Activated naive CD8-positive, alpha-beta T cell treated with anti-CD3 and anti-CD28 coated beads, Interleukin-2, amount 10 ng/mL, durations not matched to agents 7 days and 5 days (primary cell): ENCODE measurements around the gene SAXO1. TPM values are rescaled to one million over a fixed set of nuclear protein-coding genes. Genes with fewer than 3 reads are reported as not detected.

ENCODE experiments used
- ATAC-seq: fragments of 150-1000 bp; cut with Tn5 transposase; one replicate; pipeline ENCODE4 v1.10.0; 2021; ENCODE audit warnings: low read depth, moderate library complexity
- POLR2A ChIA-PET: fragments of 350-600 bp; sonication (Branson Sonifier 250); formaldehyde crosslinking; loops from one replicate; lab custom pipeline; 2021; ENCODE audit warnings: antibody characterized with exemption; lab: Charles Lee
- DNase-seq: peaks from one replicate; pipeline ENCODE4 v3.0.0; 2021
- H3K27ac Mint-ChIP-seq: one replicate; pipeline ENCODE4 v1.8.0; 2022; ENCODE audit warnings: mild to moderate bottlenecking, mixed read lengths
- H3K27me3 Mint-ChIP-seq: one replicate; pipeline ENCODE4 v1.8.0; 2022; ENCODE audit warnings: mild to moderate bottlenecking, moderate library complexity, mixed read lengths
- H3K36me3 Mint-ChIP-seq: one replicate; pipeline ENCODE4 v1.8.0; 2021; ENCODE audit warnings: mild to moderate bottlenecking, mixed read lengths
- H3K4me1 Mint-ChIP-seq: one replicate; pipeline ENCODE4 v1.8.0; 2021; ENCODE audit warnings: mixed read lengths
- H3K4me3 Mint-ChIP-seq: one replicate; pipeline ENCODE4 v1.8.0; 2022; ENCODE audit warnings: mild to moderate bottlenecking, moderate library complexity, mixed read lengths
- H3K9me3 Mint-ChIP-seq: one replicate; pipeline ENCODE4 v1.8.0; 2021; ENCODE audit warnings: mixed read lengths
- total RNA-seq, 2 experiments: library from RNA; stranded (reverse); gene quantifications; one replicate each; pipeline ENCODE4 v1.2.3, GENCODE V29; 2021

The SAXO1 gene
- total RNA-seq, 2 experiments from 2014 or later = 0.42 to 0.43 TPM

DNA sequence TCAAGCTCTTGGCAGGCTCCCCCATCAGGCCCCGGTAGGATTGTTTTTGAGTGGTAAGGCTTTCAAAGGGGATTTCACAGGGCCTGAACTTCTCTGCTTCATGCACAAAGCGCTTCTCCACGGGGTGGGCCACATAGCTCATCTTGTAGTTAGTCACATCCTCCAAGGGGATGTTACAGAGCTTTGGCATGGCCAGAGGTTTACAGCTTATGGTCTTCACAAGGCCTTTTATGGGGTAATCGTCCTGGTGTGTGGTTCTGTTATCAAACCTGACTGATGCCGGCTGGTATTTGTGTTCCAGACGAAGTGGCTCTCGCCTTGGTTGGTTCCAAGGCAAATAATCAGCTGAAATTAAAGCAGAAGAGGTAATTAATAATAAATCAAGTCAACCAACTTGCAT lies 104.3 kb downstream of the SAXO1 start:
- H3K27ac Mint-ChIP-seq = no peak overlapping the region

DNA sequence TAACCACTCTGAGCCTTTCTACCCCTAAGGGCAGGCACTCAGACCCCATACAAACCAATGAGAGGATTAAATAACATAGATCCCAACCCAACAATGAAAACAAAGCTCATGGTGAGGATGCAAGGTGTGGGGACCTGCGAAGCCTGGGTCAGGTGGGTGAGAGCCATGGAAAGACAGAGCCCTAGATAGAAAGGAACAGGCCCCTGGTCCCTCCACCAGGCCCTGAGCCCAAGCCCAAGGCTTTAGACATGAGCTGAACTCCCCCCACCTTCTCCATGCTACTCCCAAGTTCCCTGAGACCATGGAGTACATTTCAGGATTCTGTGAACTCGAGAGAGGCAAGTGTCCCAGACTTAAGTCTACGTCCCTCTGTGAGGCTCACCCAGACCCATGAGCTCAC lies 106.5 kb downstream of the SAXO1 start:
- ATAC-seq (no peak), DNase-seq (no peak)
- Mint-ChIP-seq H3K27me3 (no peaks in the 10 kb centered on the region), H3K36me3 (no peaks in the 10 kb centered on the region), H3K4me1 (no peaks in the 10 kb centered on the region), H3K4me3 (no peak overlapping the region), H3K9me3 (no peaks in the 10 kb centered on the region), H3K27ac (no peak overlapping the region)
- POLR2A ChIA-PET = no interaction called here

More for the DNA sequence above, 104.3 kb downstream of the SAXO1 start:
- no peaks in the 10 kb centered on the region for H3K9me3 Mint-ChIP-seq
- H3K4me3 Mint-ChIP-seq = no peak overlapping the region
- H3K27me3 Mint-ChIP-seq = no peaks in the 10 kb centered on the region
- DNase-seq = no peak
- no peaks in the 10 kb centered on the region for H3K36me3 Mint-ChIP-seq
- ATAC-seq = no peak
- no peaks in the 10 kb centered on the region for H3K4me1 Mint-ChIP-seq
- POLR2A ChIA-PET = no interaction called here

DNA sequence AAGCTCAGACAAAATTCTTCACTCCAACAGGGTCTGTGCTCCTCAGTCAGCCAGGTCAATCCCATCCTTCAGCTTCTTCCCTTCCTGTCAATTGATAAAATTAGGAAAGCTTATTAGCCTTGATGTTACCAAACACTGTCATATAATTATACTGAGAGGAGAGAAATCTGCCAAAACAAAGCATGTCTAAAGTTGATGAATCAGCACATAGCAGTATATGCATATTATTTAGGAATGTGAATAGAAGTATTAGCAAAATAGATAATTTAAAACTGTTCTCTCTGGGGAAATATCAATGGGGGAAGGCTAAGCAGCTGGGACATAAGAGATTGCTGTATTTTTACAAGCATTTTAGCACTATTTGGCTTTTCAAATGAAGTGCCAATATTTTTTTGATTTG lies 107.1 kb downstream of the SAXO1 start:
- H3K4me1 Mint-ChIP-seq = no peaks in the 10 kb centered on the region
- ATAC-seq = no peak
- H3K27ac Mint-ChIP-seq = no peak overlapping the region
- H3K36me3 Mint-ChIP-seq = no peaks in the 10 kb centered on the region
- H3K4me3 Mint-ChIP-seq = no peak overlapping the region
- POLR2A ChIA-PET = no interaction called here
- DNase-seq = no peak
- no peaks in the 10 kb centered on the region for H3K27me3 Mint-ChIP-seq
- no peaks in the 10 kb centered on the region for H3K9me3 Mint-ChIP-seq

DNA sequence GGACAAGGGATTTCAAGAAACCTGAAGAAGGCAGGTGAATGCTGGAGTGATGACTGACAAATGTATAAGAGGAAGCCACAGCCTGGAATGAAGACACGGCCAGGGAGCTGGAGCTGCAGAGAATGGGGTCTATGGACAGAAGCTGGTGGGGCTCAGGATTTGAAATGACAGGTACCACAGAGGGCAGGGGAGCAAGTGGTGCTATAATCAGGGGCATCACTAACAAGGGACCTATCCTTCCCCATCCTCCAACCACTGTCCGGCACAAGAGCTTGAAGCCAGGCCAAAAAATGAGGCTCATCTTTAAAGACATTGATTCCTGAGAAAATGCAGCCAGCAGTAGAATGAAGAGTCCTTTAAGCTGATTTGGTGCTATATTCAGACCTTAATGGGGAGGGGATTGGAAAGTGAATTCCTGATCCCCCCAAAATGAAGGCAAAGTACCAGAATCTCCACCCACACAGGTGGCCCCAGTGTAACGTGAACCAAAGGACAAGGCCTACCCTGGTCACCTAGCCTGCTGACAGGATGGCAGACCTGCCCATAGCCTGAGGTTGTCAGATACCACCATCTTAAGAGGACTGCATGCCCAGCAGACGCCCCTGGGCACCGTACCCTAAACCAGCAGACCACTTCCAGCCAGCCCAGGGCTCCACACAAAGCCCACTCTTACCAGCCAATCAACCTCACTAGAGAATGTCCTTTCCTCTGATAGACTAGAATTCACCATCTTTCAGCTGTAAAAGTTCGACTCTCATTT lies 109.2 kb downstream of the SAXO1 start:
- POLR2A ChIA-PET = no interaction called here
- ATAC-seq (no peak), DNase-seq (no peak)
- Mint-ChIP-seq H3K27me3 (no peaks in the 10 kb centered on the region), H3K4me1 (no peaks in the 10 kb centered on the region), H3K36me3 (no peaks in the 10 kb centered on the region), H3K27ac (no peak overlapping the region), H3K9me3 (no peaks in the 10 kb centered on the region), H3K4me3 (no peak overlapping the region)

DNA sequence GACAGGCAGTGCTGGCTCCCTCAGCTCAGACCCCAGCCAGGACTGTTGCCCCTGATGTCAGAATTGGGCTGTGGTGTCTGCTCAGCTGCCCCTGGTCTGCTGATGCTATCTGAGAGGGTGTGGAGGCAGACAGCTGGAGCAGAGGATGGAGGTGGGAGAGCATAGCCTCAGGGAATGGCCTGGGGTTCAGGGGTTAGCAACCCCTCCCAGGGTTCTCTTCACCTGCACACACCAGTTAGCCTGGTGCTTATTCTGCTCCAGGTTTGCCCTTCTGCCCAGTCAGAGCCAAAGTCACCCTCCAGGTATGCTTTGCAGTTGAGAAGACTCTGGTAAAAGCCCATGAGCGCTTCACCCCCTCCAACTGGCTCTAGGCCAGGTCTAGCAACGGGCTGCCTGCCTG lies 109.8 kb downstream of the SAXO1 start:
- DNase-seq (no peak), ATAC-seq (no peak)
- no peaks in the 10 kb centered on the region for H3K9me3 Mint-ChIP-seq
- H3K4me1 Mint-ChIP-seq = no peaks in the 10 kb centered on the region
- POLR2A ChIA-PET = no interaction called here
- H3K27me3 Mint-ChIP-seq = no peaks in the 10 kb centered on the region
- no peaks in the 10 kb centered on the region for H3K36me3 Mint-ChIP-seq
- H3K4me3 Mint-ChIP-seq = no peak overlapping the region
- no peak overlapping the region for H3K27ac Mint-ChIP-seq

DNA sequence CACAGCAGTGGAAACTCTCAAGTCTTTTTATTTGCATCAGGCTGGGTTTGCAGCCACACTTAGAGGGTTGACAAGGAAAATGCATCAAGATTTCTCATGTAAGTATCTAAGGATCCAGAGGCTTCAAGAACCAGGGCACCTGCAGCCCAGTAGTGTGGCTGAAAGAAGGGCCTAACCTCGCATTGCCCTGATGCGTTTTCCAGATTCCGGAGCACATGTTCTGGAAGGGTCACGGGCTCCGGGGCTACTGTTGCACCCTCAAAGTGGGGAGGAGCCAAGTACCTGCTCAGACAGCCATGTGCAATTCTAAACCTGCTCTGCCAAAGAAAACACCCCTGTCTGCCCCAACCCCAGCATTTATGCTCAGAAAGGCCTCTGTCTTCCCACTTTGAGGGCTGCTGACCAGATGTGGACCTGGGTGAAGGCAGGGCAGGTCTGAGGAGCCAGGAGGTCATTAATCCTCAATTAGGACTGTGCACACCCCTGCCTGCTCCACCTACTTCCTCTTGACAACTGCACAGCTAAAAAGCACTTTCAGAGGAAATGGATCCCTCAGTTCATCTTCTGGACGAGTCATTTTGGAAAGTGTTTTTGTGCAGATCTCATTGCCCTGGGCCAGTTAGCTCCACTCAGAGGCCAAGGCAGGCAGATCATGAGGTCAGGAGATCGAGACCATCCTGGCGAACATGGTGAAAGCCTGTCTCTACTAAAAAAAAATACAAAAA lies 110.7 kb downstream of the SAXO1 start:
- Mint-ChIP-seq H3K4me3 (no peak overlapping the region), H3K9me3 (no peaks in the 10 kb centered on the region), H3K36me3 (no peaks in the 10 kb centered on the region), H3K27ac (no peak overlapping the region), H3K4me1 (no peaks in the 10 kb centered on the region), H3K27me3 (no peaks in the 10 kb centered on the region)
- ATAC-seq (no peak), DNase-seq (no peak)
- POLR2A ChIA-PET = no interaction called here

DNA sequence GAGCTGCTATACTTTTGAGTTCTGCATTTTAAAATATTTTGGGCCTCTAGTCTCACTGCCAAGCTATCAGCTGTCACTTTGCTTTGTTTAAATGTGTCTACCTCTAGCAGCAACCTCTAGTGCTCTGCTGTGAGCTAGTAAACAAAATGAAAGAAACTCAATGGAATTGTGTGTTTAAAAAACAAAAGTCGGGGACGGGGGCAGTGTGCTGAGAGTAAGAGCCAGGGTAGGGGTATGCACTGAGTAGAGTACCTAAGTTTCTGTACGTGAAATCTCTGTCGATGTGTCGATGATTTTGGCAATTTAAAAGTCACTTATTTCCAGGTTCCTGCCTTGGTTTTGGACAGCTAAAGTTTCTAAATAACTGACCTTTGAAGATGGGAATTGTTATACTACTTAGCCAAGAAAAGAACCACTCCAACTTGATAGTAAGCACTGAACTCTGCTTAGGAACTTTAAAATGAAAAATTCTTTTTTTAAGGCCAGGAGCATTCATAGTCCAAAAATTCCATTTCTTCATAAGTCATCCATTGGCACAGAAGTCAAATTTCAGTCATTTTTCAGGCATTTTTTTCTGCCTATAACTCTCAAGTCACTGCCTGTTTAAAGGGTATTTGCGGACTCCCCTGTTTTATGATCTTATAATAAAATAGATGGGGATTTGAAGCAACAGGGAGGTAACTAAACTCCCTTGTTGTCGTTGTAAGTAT lies 111.5 kb downstream of the SAXO1 start:
- peaks cover 6% of the 10 kb centered on the region for H3K27me3 Mint-ChIP-seq
- no peaks in the 10 kb centered on the region for H3K36me3 Mint-ChIP-seq
- ATAC-seq (no peak), DNase-seq (no peak)
- no peak overlapping the region for H3K4me3 Mint-ChIP-seq
- no peaks in the 10 kb centered on the region for H3K9me3 Mint-ChIP-seq
- H3K27ac Mint-ChIP-seq = no peak overlapping the region
- no peaks in the 10 kb centered on the region for H3K4me1 Mint-ChIP-seq
- POLR2A ChIA-PET = no interaction called here

DNA sequence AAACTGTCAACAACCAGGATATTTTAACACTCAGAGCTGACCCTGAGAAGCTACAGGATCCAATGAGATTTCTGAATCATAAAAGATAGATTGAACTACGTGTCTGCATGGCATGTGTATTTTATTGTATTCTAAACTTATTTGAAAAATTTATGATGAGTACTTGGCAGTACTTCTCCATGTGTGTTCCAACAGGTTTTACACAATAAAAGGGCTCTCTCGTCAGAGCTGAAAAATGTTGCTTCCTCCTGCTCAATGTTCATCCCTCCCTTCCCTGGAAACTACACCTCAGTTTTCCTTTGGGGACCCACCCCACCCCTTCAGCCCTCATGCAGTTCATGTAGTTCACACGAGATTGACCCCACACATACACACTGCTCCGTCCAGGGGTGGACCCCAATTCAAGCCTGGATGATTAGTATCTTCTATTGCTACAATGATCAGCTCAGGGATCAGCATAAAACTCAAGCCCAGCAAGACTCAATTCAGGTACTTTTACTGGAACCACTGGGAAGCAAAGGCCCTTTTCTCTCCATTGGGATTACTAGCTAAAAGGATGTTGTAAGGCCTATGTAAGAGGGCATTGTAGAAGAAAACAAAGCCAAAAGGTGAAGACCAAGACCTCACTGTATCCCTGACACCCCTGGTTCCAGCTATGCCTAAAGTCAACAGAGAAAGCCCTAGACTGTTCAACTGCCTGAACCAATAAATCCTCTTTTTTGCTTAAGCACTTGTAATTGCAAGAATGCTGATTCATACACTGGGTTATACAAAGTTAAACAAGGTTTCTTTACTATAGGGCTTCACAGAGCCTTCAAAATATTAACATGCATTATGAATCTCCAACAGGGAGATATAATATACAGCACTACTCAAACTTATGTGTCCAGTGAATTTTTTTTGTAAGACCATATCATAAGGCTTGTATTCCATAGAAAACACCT lies 112.6 kb downstream of the SAXO1 start:
- H3K27ac Mint-ChIP-seq = no peak overlapping the region
- H3K4me1 Mint-ChIP-seq = no peaks in the 10 kb centered on the region
- H3K27me3 Mint-ChIP-seq = peaks cover 6% of the 10 kb centered on the region
- ATAC-seq = no peak
- POLR2A ChIA-PET = no interaction called here
- no peaks in the 10 kb centered on the region for H3K9me3 Mint-ChIP-seq
- no peak for DNase-seq
- no peaks in the 10 kb centered on the region for H3K36me3 Mint-ChIP-seq
- H3K4me3 Mint-ChIP-seq = no peak overlapping the region

DNA sequence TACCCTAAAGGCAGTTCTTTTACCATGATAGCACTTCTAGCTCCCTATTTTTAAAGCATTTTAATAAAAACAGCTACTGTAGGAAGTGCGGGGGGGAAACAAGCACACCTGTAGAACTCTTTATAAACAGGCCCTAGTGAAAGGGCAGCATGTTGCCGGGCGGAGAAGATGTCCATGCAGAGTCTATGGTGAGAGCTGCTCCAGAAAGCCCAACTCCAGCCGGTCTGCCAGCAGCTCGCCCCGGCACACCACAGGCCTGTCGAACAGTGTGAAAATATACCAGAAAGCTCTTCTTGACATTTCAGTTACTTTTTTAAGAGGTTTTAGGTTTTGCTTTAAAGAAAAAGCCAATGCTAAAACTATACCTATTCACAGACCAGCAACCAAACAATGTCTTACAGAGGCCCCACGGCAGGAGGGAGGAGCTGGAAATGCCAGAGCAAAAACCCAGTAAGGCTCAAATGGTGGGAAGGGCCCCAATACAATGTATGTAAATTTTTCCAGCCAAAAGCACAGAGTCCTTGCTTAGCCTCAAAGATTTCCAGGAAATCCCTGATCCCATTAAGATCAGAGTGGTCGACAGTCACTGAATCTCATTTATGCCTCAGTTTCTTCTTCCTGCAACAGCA lies 121.2 kb downstream of the SAXO1 start:
- Mint-ChIP-seq H3K9me3 (no peaks in the 10 kb centered on the region), H3K4me1 (no peaks in the 10 kb centered on the region)

DNA sequence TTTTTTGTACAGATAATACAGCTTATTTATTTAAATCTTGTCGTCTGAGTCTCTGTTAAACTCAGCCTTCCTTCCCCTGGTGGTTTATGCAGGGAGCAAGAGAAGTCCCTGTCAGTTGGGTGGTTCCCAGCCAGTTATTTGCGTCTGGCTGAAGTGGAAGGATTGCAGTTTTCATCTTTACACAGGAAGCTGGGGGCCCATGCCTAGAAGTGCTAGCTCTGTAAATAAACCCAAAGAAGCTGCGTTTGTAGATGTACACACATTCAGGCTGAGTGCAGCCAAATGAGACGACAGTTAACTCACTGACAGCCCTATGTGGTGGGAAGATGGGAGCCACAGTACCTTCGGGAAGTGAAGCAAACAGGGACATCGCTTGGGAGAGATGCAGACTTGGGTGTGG lies 122.1 kb downstream of the SAXO1 start:
- Mint-ChIP-seq H3K27ac (no peak overlapping the region), H3K4me1 (no peaks in the 10 kb centered on the region), H3K9me3 (no peaks in the 10 kb centered on the region), H3K27me3 (peaks cover 7% of the 10 kb centered on the region), H3K4me3 (no peak overlapping the region), H3K36me3 (no peaks in the 10 kb centered on the region)
- ATAC-seq (no peak), DNase-seq (no peak)
- POLR2A ChIA-PET = no interaction called here

More for the DNA sequence above, 121.2 kb downstream of the SAXO1 start:
- peaks cover 9% of the 10 kb centered on the region for H3K27me3 Mint-ChIP-seq
- H3K36me3 Mint-ChIP-seq = no peaks in the 10 kb centered on the region
- no peak for ATAC-seq
- no peak for DNase-seq
- no peak overlapping the region for H3K4me3 Mint-ChIP-seq
- POLR2A ChIA-PET = interaction anchor here (0.5 kb wide), 1 partner anchor 217 kb away, joined by 4 read pairs; no protein-coding TSS in a partner anchor
- H3K27ac Mint-ChIP-seq = no peak overlapping the region

DNA sequence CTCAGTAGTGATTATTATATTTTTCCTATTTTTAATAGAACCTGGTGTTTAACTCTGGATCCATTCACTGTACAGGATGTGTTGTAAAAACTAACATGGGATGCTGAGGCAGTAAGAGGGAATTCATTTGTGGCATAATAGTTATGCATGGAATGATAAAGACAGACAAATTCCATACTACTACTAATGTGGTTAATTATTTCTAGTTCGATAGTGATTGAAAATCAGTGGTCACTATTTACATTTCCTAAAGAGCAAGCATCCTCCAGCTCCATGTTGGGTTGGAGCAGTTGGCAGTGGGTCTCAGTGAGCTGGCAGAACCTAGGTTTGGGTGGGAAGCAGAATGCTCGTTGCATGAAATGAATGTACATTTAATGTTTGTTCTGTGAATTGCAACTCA lies 122.6 kb downstream of the SAXO1 start:
- no peaks in the 10 kb centered on the region for H3K36me3 Mint-ChIP-seq
- H3K27ac Mint-ChIP-seq = no peak overlapping the region
- H3K4me3 Mint-ChIP-seq = no peak overlapping the region
- peaks cover 7% of the 10 kb centered on the region for H3K27me3 Mint-ChIP-seq
- DNase-seq = no peak
- no peaks in the 10 kb centered on the region for H3K4me1 Mint-ChIP-seq
- H3K9me3 Mint-ChIP-seq = no peaks in the 10 kb centered on the region
- ATAC-seq = no peak
- POLR2A ChIA-PET = no interaction called here

DNA sequence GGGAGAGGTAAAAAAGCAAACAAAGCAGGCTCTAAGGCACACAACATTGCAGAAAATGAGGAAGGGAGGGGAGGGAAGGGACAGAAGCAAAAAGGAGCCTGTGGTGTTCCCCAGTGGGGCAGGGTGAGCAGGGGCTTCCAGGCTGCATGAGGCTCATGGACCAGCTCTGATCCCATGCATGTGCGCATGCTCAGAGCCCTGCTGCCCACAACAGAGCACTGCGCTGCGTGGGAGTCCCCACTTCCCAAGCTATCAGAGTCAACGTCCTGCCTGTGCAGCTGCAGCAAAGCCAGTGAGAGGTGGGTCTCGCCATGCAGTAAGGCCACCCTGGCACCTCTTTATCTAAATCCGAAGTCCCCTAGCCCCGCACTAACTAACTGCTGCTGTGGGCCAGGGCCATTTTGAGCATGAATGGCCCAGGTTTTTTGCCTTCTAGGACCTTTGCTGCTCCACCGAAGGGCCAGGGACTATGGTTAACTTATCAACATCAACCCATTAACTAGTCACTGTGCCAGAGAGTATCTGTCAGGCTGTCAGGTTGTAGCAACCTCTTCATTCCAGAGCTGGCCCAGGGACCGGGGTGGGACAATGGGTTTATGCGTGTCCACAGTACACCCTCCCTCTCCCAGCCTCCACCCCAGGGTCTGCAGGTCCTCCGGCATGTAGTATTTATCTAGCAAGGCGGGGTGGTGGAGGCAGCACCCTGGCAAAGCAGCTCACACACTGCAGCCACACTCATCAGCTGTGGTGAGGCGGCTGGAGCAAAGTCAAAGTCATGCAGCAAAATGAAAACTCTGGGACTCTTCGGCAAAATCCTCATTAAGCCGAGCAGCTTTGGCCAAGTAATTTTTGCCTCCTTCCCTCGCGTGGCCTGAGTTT lies 123.6 kb downstream of the SAXO1 start:
- peaks cover 7% of the 10 kb centered on the region for H3K27me3 Mint-ChIP-seq
- no peak overlapping the region for H3K27ac Mint-ChIP-seq
- H3K4me3 Mint-ChIP-seq = no peak overlapping the region
- POLR2A ChIA-PET = no interaction called here
- DNase-seq (no peak), ATAC-seq (no peak)
- no peaks in the 10 kb centered on the region for H3K4me1 Mint-ChIP-seq
- H3K9me3 Mint-ChIP-seq = no peaks in the 10 kb centered on the region
- H3K36me3 Mint-ChIP-seq = no peaks in the 10 kb centered on the region
